H9 (cell line): ENCODE results near the gene ZWILCH. TPM values are rescaled to one million over a fixed set of nuclear protein-coding genes. Genes with fewer than 3 reads are reported as not detected.

ENCODE experiments used
- DNase-seq: peaks from one replicate; pipeline ENCODE4 v3.0.0-alpha.2; 2017
- H2AFZ ChIP-seq: one replicate; pipeline ENCODE4 v1.6.1; 2013; ENCODE audit warnings: mild to moderate bottlenecking, low read length, control low read depth, moderate library complexity
- H2AK5ac ChIP-seq: 2 replicates; pipeline ENCODE4 v1.6.1; 2013; ENCODE audit warnings: low read length, control low read depth, mixed read lengths; ENCODE audit not compliant: insufficient read length
- H2BK120ac ChIP-seq: one replicate; pipeline ENCODE4 v1.6.1; 2013; ENCODE audit warnings: low read depth, mild to moderate bottlenecking, low read length, control low read depth, inconsistent platforms; ENCODE audit not compliant: poor library complexity, severe bottlenecking
- H2BK12ac ChIP-seq: 2 replicates; pipeline ENCODE4 v1.6.1; 2013; ENCODE audit warnings: low read length, control low read depth, mixed read lengths, low read depth; ENCODE audit not compliant: insufficient read length
- H2BK15ac ChIP-seq: 2 replicates; pipeline ENCODE4 v1.6.1; 2013; ENCODE audit warnings: low read depth, low read length, control low read depth
- H2BK20ac ChIP-seq: one replicate; pipeline ENCODE4 v1.6.1; 2013; ENCODE audit warnings: low read depth, mild to moderate bottlenecking, low read length, control low read depth, inconsistent platforms; ENCODE audit not compliant: poor library complexity, severe bottlenecking
- H2BK5ac ChIP-seq: 2 replicates; pipeline ENCODE4 v1.6.1; 2013; ENCODE audit warnings: low read length, control low read depth, mixed read lengths; ENCODE audit not compliant: insufficient read length
- H3K14ac ChIP-seq: 2 replicates; pipeline ENCODE4 v1.6.1; 2013; ENCODE audit warnings: low read length, control low read depth; ENCODE audit not compliant: insufficient read depth
- H3K18ac ChIP-seq: 2 replicates; pipeline ENCODE4 v1.6.1; 2013; ENCODE audit warnings: low read depth, mild to moderate bottlenecking, mixed read lengths, low read length, control low read depth; ENCODE audit not compliant: insufficient read length
- H3K23ac ChIP-seq: 2 replicates; pipeline ENCODE4 v1.6.1; 2013; ENCODE audit warnings: low read length, control low read depth, mixed read lengths, low read depth; ENCODE audit not compliant: insufficient read length
- H3K23me2 ChIP-seq: 2 replicates; pipeline ENCODE4 v1.6.1; 2013; ENCODE audit warnings: low read depth, mild to moderate bottlenecking, mixed read lengths, low read length, control low read depth; ENCODE audit not compliant: insufficient read length, poor library complexity, severe bottlenecking
- H3K27ac ChIP-seq: 2 replicates; pipeline ENCODE4 v1.5.1; 2013; ENCODE audit warnings: low read length, control low read depth, mixed read lengths, low read depth; ENCODE audit not compliant: insufficient read length
- H3K27me3 ChIP-seq: 2 replicates; pipeline ENCODE4 v1.6.1; 2013; ENCODE audit warnings: low read length, control low read depth, inconsistent platforms; ENCODE audit not compliant: insufficient read depth
- H3K4ac ChIP-seq: 2 replicates; pipeline ENCODE4 v1.6.1; 2013; ENCODE audit warnings: low read depth, mild to moderate bottlenecking, control low read depth, inconsistent platforms, low read length, moderate library complexity
- H3K4me1 ChIP-seq: 2 replicates; pipeline ENCODE4 v1.6.1; 2013; ENCODE audit warnings: low read length, control low read depth, inconsistent platforms; ENCODE audit not compliant: insufficient read depth
- H3K4me2 ChIP-seq: 2 replicates; pipeline ENCODE4 v1.6.1; 2013; ENCODE audit warnings: low read length, control low read depth, mixed read lengths; ENCODE audit not compliant: insufficient read length, insufficient read depth
- H3K56ac ChIP-seq: 2 replicates; pipeline ENCODE4 v1.6.1; 2013; ENCODE audit warnings: low read depth, mild to moderate bottlenecking, mixed read lengths, low read length, control low read depth; ENCODE audit not compliant: insufficient read length
- H3K79me1 ChIP-seq: 2 replicates; pipeline ENCODE4 v1.6.1; 2013; ENCODE audit warnings: low read depth, mild to moderate bottlenecking, moderate library complexity, low read length, control low read depth, inconsistent platforms; ENCODE audit not compliant: insufficient read depth, poor library complexity, severe bottlenecking
- H3K79me2 ChIP-seq: 2 replicates; pipeline ENCODE4 v1.6.1; 2013; ENCODE audit warnings: low read length, control low read depth, inconsistent platforms; ENCODE audit not compliant: insufficient read depth
- H3K9ac ChIP-seq: 2 replicates; pipeline ENCODE4 v1.6.1; 2013; ENCODE audit warnings: low read length, control low read depth, mixed read lengths; ENCODE audit not compliant: insufficient read length; ENCODE audit errors: extremely low read depth
- H3K9me3 ChIP-seq: one replicate; pipeline ENCODE4 v1.6.1; 2013; ENCODE audit warnings: low read depth, low read length, inconsistent platforms; ENCODE audit not compliant: control insufficient read depth
- H3T11ph ChIP-seq: one replicate; pipeline ENCODE4 v1.6.1; 2013; ENCODE audit warnings: mild to moderate bottlenecking, low read length, control low read depth, inconsistent platforms
- H4K20me1 ChIP-seq: one replicate; pipeline ENCODE4 v1.6.1; 2013; ENCODE audit not compliant: control insufficient read depth, insufficient read length, insufficient read depth
- H4K5ac ChIP-seq: 2 replicates; pipeline ENCODE4 v1.6.1; 2013; ENCODE audit warnings: low read depth, mild to moderate bottlenecking, mixed read lengths, low read length, control low read depth; ENCODE audit not compliant: insufficient read length
- H4K8ac ChIP-seq: replicated peaks from 2 replicates; pipeline ENCODE4 v1.6.1; 2013; ENCODE audit warnings: low read length, control low read depth, mixed read lengths, low read depth; ENCODE audit not compliant: insufficient read length
- H4K91ac ChIP-seq: 2 replicates; pipeline ENCODE4 v1.6.1; 2013; ENCODE audit warnings: low read depth, mild to moderate bottlenecking, moderate library complexity, mixed read lengths, low read length, control low read depth; ENCODE audit not compliant: insufficient read length
- H3K27ac Mint-ChIP-seq, 3 experiments: 2 replicates in 2 of 3; 3 replicates in 1 of 3; pipeline ENCODE4 v1.8.0; 2020 to 2021; ENCODE audit warnings: mixed read lengths in 3 of 3, mild to moderate bottlenecking in 1 of 3, moderate library complexity in 1 of 3
- H3K27me3 Mint-ChIP-seq: 2 replicates; pipeline ENCODE4 v1.8.0; 2021; ENCODE audit warnings: low read depth, mild to moderate bottlenecking, moderate library complexity, mixed read lengths
- H3K36me3 Mint-ChIP-seq, 3 experiments: 2 replicates in 2 of 3; 3 replicates in 1 of 3; pipeline ENCODE4 v1.8.0; 2020 to 2021; ENCODE audit warnings: low read depth in 3 of 3, mixed read lengths in 3 of 3; ENCODE audit not compliant: insufficient read depth in 1 of 3
- H3K4me1 Mint-ChIP-seq, 2 experiments: 2 replicates each; pipeline ENCODE4 v1.8.0; 2020; ENCODE audit warnings: mixed read lengths in 2 of 2
- H3K4me3 Mint-ChIP-seq, 2 experiments: 2 replicates in 1 of 2; 3 replicates in 1 of 2; pipeline ENCODE4 v1.8.0; 2020 to 2021; ENCODE audit warnings: mild to moderate bottlenecking in 2 of 2, mixed read lengths in 2 of 2, moderate library complexity in 1 of 2
- H3K9me3 Mint-ChIP-seq, 2 experiments: 2 replicates in 1 of 2; 3 replicates in 1 of 2; pipeline ENCODE4 v1.8.0; 2020; ENCODE audit warnings: mild to moderate bottlenecking in 2 of 2, mixed read lengths in 2 of 2, moderate library complexity in 1 of 2
- WGBS: extraction: QIAGEN DNeasy Blood & Tissue Kit; methylation state at CpG from one replicate; pipeline ENCODE4 v1.1.7; 2013; ENCODE audit warnings: missing lambda C conversion rate, low lambda C conversion rate, mixed read lengths; ENCODE audit not compliant: insufficient read length; ENCODE audit errors: extremely low coverage; 5-methylcytosine and 5-hydroxymethylcytosine counted together
- total RNA-seq: library from RNA; stranded (reverse); gene quantifications from 2 replicates; pipeline ENCODE4 v1.2.1, GENCODE V29; 2021
- TF ChIP-seq, protein P1 (sequence below): fragments of 200-600 bp; sonication (generic); conservative IDR thresholded peaks from 3 replicates; pipeline ENCODE4 v1.8.0; 2021; ENCODE audit warnings: antibody characterized with exemption, mild to moderate bottlenecking

ZWILCH gene
- total RNA-seq, 1 experiment from 2014 or later, result 47.2 TPM

DNA sequence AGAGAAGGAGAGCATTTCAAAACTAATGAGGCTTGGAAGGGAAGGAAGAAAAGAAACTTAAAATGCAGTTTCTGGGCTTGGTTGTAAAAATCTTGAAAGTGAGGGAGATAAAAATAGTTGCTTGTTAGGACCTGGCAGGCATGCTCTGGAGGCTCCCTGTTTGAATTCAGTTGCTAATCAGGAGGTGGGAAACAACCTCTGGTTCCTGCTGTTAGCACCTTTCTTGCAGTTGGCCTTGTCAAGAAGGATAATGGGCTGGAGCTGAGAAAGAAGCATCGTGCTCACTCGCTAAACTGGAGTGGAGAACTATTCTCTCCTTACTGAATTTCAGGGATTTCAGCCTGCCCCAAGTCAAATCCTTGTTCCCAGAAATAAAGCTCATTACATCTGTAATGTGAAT lies 31.0 kb upstream of the ZWILCH start:
- Histone ChIP-seq H2AFZ (no peak overlapping the region), H2AK5ac (no peak overlapping the region), H2BK5ac (no peak overlapping the region), H3K9ac (no peak overlapping the region), H4K20me1 (no peaks in the 10 kb centered on the region), H4K5ac (no peak overlapping the region), H3K79me2 (no peaks in the 10 kb centered on the region), H3K4me1 (peaks cover 32% of the 10 kb centered on the region), H3K23ac (no peak overlapping the region), H3K9me3 (no peaks in the 10 kb centered on the region), H3T11ph (no peak overlapping the region), H3K56ac (no peak overlapping the region), H3K4me2 (peak overlapping the region; percentile 36), H3K23me2 (no peaks in the 10 kb centered on the region), H4K91ac (no peak overlapping the region), H2BK20ac (no peak overlapping the region), H3K18ac (no peak overlapping the region), H4K8ac (no peak overlapping the region), H2BK15ac (no peak overlapping the region), H3K4ac (no peak overlapping the region), H3K79me1 (no peaks in the 10 kb centered on the region), H3K27ac (peak overlapping the region; percentile 83), H2BK12ac (no peak overlapping the region), H3K27me3 (no peaks in the 10 kb centered on the region), H3K14ac (no peak overlapping the region), H2BK120ac (no peak overlapping the region)
- peak; percentile 74 for DNase-seq
- no CpG with 5 or more reads among the region's 2 CpGs for WGBS
- TF ChIP-seq, protein P1, sequence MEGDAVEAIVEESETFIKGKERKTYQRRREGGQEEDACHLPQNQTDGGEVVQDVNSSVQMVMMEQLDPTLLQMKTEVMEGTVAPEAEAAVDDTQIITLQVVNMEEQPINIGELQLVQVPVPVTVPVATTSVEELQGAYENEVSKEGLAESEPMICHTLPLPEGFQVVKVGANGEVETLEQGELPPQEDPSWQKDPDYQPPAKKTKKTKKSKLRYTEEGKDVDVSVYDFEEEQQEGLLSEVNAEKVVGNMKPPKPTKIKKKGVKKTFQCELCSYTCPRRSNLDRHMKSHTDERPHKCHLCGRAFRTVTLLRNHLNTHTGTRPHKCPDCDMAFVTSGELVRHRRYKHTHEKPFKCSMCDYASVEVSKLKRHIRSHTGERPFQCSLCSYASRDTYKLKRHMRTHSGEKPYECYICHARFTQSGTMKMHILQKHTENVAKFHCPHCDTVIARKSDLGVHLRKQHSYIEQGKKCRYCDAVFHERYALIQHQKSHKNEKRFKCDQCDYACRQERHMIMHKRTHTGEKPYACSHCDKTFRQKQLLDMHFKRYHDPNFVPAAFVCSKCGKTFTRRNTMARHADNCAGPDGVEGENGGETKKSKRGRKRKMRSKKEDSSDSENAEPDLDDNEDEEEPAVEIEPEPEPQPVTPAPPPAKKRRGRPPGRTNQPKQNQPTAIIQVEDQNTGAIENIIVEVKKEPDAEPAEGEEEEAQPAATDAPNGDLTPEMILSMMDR, result no peak
- Mint-ChIP-seq H3K27me3 (no peaks in the 10 kb centered on the region), H3K4me3 (peak overlapping the region; percentile 22 to 43; a peak in 4 of 5 replicates), H3K27ac (peak overlapping the region; percentile 68 to 99 (median 97)), H3K36me3 (no peaks in the 10 kb centered on the region; a peak in 1 of 7 replicates), H3K4me1 (peaks cover 72 to 79% of the 10 kb centered on the region in 2 experiments), H3K9me3 (no peaks in the 10 kb centered on the region)
